ENCODE measurements around the gene THAP3.
"Not testable (repeated sequence)": the region's sequence is repeated elsewhere in the genome, so short reads cannot be mapped to it uniquely, and the experiment has no call there.

The THAP3 gene

GRCh38 chr1:6591222-6591621 lies 33.4 kb upstream of the THAP3 start:
- DNase-seq (ENCODE audit: low read depth), result no peak

DNA sequence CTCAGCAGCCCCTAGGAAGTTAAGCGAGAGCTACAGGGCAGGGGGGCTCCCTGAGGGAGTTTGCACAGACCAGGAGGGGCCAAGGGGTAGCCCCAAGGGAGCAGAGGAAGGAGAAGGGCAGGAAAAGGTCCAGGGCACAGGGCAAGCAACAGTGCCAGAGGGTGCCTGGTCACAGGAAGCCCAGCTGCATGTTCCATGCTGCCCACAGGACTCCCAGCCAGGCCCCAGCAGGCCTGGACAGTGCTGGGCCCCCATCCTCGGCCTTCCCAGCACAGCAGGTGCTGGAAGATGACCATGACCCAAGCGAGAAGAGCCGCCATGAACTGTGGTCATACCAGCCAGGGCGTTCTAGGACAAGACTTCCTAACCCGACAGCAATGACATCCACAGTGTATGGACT lies 33.0 kb upstream of the THAP3 start:
- DNase-seq (ENCODE audit: low read depth), result no peak

DNA sequence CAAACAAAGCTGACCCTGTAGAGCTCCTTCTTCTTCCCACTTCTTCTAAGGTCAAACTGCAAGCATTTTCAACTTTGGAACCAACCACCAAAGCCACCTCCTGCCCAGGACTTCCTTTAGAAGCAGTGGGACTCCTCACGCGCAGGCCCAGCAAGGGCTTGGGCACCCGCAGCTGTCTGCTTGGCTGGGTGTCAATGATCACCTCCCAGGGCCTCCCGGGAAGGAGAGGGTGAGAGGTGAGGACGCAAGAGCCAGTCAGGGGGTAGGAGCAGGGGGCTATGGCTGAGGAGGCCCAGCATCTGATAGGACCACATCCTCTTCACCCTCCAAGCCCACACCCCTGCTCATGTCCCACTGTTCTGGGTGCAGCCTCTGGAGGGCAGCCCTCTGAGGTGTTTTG lies 32.2 kb upstream of the THAP3 start:
- DNase-seq (ENCODE audit: low read depth), result no peak

GRCh38 chr1:6592865-6593593 lies 31.6 kb upstream of the THAP3 start:
- no peak for DNase-seq (ENCODE audit: low read depth)

GRCh38 chr1:6593810-6594209 lies 30.9 kb upstream of the THAP3 start:
- no peak for DNase-seq (ENCODE audit: low read depth)

- no peak for DNase-seq (ENCODE audit: low read depth)
These were observed 29.5 kb upstream of the THAP3 start for GRCh38 chr1:6594977-6595740.

GRCh38 chr1:6596351-6596750 lies 28.3 kb upstream of the THAP3 start:
- DNase-seq (ENCODE audit: low read depth), result no peak

GRCh38 chr1:6596886-6597776 lies 27.5 kb upstream of the THAP3 start:
- DNase-seq (ENCODE audit: low read depth), result no peak

- no peak for DNase-seq (ENCODE audit: low read depth)
These were observed 26.9 kb upstream of the THAP3 start for GRCh38 chr1:6597777-6598131.

DNA sequence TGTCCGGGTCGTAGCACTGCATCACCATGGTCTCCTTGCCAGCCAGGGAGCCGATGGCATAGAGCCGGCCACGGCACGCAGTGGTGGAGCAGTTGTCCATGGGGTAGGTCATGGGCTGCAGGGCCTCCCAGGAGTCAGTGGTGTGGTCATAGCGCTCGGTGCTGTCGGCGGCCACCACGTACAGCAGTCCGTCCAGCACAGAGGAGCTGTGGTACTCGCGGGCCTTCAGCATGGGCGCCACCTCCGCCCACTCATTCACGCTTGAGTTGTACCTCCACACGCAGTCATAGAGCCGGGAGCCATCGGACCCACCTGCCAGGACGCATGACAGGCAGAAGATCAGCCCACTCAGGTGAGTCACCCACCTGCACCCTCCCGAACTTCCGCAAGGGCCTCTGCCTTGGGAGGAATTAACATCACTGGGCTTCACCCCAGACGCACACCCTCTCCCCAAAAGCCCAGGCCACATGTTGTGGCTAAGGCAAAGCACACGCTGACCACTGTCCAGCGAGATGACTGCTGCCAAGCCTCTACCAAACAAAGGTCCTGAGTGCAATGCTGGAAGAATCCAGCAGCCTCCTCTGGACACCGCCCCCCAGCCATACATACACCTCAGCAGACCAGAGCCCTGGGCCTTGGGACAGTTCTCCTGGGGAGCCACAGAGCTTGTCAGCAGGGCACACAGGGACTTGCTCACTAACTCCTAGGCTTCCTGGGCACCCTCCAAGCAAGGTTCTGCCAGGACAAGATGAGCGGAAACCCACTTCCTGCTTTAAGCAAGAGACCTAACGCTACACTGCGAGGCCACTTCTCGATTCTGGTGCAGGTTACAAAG lies 25.3 kb upstream of the THAP3 start:
- peak; percentile 43 for DNase-seq (ENCODE audit: low read depth)

GRCh38 chr1:6599991-6600390 lies 24.7 kb upstream of the THAP3 start:
- DNase-seq (ENCODE audit: low read depth), result not testable (repeated sequence)

- no peak for DNase-seq (ENCODE audit: low read depth)
These were observed 24.1 kb upstream of the THAP3 start for GRCh38 chr1:6600410-6601048.

DNA sequence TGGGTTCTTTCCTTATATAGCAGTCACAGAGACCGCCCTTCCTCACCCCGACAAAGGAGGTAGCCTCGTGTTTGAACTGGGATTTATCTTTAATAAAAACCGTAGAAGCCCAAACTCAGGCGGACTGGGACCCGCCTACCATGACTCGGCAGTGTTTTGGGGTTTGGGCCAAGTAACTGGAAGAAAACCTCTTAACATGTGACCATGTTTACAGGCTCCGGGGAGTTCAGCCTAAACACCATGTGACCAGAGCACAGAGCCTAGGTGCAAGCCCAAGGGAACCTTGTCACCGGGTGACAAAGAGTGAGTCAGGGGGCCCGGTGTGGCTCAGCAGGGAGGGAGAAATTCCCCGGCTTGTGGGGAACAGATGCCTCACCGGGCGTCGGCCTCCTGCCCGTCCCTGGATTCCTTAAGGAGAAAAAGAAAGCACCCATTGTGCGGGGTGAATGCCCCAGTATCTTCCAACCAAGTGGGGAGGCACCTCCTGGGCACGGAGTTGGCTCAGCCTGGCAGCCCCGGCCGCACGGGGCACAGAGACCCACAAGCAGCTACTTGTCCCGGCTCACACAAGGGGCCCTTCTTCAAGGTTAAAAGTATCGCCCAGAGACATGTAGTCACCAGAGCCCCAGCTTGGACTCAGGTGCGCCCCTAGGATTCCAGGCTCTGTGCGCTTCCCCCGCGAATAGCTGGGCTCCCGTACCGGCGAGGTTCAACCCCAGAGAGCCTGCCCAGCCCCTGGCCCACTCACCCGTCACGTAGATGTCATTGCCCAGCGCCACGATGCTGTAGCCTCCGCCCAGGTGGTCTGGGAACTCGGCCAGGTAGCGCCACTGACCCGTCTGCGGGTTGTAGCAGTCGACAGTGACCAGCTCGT lies 23.4 kb upstream of the THAP3 start:
- peak; percentile 81 for DNase-seq (ENCODE audit: low read depth)

DNA sequence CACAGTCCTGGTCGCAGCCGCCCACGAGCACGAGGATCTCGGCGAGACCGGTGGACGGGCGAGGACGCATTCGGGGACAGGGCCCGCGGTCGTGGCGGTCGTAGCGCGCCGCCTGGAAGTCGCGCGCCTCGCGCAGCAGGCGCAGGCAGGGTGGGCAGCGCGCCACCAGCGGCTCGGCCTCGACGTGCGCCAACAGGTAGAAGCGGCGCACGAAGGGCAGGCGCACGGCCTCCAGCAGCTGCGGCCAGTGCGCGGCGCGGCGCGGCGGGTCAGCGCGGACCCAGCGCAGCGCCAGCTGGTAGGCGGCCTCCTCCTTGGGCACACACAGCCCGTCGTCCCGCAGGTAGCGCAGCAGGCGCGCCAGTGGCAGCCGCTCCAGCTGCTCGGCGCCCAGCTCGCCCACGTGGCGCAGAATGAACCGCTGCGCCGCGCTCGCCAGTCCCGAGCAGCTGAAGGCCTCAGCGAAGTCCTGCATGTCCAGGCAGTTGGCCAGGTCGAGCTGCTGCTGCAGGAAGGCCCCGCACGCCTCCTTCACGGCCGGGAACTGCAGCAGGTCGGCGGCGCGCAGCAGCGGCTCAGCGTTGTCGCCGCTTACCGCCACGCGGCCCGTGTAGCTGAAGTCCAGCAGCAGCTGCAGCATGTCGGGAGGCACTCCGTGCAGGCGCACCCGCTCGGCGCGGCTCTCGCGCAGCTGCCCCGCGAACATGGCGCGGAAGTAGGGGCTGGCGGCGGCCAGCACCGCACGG lies 22.6 kb upstream of the THAP3 start:
- DNase-seq (ENCODE audit: low read depth), result no peak

GRCh38 chr1:6602669-6603237 lies 21.9 kb upstream of the THAP3 start, which contains the start of gene KLHL21:
TSS of gene KLHL21 (minus strand) at chr1:6602869. CDS start at chr1:6602817, 52 bp downstream.
- DNase-seq (ENCODE audit: low read depth), result peak; percentile 92

GRCh38 chr1:6603238-6603914 lies 21.3 kb upstream of the THAP3 start:
- DNase-seq (ENCODE audit: low read depth), result peak; percentile 53

DNA sequence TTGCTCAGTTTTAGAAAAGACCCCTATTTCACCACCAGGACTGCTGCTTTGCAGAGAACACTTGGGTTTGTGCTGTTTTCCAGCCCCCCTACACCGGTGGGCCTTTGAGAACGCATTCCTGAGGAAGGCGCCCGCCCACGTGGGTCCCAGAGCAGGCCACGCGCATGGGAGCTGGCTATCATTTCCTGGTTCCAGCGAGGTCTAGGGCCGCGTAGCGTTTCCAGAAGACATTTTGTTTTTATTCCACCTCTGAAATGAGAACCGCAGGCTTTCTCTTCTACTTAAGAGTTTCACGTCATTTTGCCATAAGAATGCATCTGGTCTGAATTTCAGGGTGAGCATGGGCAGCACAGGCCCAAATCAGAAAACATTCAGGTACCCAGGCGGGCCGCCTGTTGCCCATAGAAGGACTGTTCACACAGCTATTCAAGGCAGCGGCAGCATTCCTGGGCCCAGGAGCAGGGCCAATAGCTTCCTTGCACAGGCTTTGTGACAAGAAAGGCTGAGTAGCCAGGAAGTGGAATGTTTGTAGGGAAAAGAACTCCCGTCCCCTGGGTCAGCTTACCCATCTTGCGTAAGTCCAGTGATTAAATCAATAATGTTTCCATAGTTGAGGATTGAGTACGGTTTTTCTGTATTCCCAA lies 20.6 kb upstream of the THAP3 start:
- DNase-seq (ENCODE audit: low read depth), result no peak
